GM21390 (cell line): ENCODE measurements around the gene ATF3.

Experiments
- ATAC-seq: cut with Tn5 transposase; IDR thresholded peaks from one replicate; pipeline ENCODE4 v1.9.1; 2021; ENCODE audit not compliant: unreplicated experiment

Gene ATF3

DNA sequence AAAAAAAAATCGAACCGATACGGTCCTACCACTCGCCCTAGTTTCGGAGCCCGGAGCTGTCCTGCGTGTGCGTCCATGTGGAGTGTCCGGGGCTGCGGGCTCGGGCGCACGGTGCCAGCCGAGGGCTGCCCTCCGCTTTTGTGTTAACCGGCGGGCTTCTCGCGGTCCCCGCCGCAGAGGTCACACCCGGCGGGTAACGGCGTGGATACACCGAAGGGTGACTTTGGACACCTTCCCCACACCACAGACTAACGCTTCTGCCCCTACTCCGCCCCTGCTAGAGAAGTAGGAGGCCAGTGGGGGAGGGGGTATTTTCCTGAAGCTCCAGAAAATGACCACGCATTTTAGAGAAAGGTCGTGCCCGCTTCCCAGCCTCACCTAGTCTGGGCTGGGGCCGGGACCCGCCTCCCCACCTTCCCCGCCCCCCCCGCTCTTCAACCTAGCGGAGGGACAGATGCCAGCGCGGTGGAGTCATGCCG is 609 bp upstream of the ATF3 start:
- no peak for ATAC-seq

DNA sequence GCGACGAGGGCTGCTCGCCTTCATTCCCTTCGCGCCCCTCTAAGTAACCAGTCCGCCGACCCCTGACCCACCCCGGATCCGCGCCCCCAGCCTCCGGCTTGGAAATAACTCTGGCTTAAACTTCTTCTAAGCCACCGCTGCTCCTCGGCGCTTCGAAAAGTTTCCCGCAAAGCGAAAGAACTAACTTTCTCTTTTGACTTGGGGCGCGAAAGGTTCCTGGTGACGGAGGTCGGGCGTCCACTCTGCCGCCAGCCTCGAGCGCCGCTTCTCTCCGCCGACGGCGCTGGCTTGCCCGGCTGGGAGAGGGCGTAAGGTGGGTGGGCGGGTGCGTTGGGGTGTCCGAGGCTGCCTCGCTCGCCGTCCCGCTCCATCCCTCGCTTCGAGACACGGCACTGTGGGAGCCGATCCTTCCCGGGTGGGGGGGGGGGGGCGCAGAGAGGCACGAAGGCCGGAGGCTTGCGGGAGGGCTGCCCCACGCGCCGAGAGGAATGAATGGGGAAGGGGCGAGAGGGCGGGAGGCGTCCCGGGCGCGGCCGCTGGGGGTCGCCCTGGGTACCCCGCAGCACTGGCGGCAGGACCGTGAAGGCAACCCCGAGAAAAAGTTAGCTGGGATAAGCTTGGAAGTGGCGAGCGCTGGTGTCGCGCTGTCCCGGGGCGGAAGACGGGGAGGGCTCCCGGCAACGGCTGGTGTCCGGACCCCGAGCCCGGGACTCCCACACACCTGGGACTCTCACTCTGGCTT is 569 bp downstream of the ATF3 start:
- ATAC-seq = peak; percentile 14

DNA sequence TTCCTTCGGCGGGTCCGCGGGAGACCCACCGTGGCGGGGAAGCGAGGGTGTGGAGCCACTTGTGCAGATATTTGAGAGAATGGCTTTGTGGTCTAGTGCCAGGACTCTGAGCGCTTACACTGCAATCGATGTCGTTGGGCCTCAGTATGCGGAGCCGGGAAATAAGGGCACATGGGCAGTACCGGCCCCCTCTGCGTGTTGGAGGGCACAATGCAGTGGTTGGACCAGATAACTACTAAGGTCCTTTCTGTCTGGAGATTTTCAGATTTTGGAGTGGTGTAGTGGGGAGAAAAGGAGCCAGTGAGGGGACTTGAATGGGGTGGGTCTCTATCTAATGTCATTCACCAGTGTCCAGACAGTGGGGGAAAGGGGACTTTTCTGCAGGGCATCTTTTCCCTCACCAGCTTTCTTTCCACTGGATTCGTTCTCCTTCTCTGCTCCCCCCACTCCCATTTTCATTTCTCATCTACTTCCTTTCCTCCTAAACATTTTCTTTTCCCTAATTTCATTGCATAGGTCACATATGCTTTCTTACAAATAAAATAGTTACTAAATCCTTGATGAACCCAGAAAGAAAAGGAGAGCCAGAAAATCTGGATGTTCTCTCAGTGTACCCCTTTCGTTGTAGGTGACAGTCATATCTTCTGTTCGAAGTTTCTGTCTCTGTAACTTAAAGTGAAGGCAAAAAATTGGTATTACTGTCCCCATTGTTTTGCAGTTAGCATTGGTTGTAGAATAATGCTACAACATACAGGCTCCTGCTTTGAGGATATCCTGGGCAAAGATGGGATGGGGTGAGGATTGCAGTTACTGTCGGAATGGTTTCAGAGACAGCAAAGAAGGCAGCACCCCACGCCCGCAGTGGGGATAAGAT is 1.4 kb downstream of the ATF3 start:
- no peak for ATAC-seq

DNA sequence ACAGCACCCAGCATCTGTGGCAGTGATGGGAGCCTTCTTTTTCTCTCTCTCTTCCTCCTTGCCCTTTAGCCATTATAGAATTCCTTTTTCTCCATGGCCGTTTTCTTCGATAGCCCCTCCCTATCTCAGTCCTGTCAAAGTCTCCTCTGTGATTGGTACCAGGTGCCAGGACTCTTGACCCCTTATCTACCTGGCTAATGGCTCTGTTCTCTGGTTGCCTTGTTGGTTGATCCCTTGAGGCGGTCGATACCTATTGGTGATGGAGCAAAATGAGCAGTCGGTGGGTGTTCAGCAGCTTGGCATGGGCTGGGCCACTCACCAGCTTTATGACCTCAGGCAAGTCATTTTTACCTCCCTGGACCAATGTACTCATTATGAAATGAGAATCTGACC is 2.0 kb downstream of the ATF3 start:
- no peak for ATAC-seq

DNA sequence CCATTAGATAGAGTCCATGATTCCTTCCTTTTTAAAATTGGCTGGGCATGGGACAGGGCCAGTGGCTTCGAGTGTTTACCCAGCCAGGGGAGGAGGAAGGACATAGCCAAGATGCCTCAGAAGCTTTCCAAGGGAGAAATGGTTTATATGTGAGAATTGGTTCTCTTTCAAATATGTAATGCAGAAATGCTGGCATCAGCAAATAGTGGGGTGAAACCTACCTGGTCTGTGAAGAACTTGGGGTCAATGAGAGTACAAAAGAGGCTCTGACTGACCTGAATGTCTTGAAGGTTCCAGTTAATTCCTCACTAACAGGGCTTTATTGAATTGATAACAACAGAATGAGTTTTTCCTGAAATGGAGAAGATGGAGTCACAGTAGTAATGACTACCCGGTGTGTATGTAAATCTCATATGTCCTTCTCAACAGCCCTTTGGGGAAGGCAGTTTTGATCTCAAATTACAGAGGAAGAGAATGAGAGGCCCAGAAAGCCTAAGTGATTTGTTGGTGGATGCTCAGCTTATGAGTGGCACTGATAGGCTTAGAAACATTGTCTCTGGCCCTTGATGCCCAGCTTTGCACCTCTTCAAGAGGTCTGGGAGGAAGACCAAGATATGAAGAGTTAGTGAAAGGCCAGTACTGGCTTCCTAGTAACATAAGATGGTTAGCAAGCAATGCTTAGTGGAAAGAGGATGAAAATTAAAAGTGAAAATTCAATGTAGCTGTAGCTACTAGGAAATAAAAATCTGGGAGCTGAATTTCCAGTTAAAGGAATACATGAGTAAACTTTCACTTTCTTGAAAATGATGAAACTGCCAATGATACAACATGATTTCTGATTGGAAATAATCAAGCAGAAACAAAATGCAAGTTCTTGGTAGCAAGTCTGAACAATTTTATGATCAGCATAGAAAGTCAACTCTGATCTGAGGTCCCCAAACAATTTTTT is 2.7 kb downstream of the ATF3 start:
- ATAC-seq = no peak

DNA sequence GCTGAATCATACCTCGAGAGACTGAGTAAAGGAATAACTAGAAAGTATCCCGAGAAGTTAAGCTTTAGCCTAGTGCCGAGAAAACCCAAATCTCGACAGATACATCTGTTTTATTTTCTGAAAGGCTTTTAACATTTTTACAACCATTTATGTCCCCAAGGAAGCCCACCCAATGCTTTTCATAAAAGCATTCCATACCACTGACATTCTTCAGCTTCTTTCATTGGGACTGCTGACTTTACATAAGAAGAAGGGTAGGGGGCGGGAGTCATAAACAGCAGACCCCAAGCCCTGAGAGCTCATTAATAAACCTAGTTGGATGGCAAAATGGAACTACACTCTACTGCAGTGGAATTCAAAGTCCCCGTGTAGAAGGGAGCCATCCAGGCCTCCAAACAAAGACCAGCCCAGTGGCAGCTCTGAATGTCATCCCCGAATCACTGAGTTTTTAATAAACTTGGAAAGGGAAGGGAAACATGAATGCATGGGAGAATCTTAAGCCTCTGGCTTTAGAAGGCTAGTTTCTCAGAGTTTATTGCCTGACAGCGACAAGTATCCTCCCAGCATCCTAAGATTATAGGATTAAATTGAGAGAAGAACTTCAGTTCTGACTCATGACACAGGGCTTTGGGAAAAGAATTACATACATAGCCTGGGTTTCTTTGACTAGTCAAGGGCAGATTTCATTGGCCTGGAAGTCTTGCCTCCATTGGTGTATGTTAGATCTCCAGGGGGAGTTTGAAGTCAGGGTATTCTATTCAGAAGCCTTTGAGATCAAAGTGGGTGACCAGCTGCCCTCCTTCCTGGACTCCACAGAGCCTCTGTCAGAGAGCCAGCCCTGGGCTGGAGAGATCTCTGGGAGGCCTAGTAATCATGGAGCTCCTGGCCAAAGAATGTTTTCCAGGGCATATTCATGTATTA is 3.7 kb downstream of the ATF3 start:
- ATAC-seq = no peak

DNA sequence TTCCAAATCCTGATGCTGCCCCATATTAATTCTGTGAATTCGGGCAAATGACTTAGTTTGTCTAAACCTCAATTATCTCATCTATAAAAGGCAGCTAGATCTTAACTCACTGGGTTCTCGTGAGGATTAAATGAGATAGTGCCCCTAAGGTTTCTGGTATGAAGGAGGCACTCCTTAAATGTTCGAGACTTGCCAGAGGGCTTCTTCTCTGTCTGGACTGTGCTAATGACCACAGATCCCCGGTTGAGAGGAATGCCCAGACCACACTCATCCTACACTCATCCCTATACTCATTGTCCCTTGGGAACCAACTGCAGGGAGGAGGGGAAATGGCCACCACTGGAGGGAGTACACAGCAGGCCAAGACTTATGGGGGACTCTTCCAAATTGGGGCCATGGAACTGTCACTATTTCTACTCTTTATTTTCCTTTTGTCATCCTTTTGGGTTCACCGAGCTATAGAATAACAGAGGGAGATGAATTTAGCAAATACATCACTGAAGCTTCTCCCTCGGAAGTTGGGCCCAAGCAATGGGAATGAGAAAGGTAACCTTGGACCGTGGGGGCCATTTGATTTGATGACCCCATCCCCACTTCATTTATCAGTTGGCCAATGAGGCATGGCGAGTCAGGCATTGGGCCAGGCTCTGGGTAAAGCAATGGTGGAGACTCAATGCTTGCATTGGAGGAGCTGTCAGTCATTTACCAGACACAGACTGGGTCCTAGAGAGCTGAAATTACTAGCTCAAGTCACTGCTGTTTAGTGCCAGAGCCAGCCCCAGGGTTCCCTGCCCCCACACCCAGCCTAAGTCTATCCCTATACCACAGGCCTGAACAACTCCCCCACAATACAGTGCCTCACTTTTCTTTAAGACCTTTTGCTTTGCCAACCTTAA is 5.1 kb downstream of the ATF3 start:
- ATAC-seq = no peak

DNA sequence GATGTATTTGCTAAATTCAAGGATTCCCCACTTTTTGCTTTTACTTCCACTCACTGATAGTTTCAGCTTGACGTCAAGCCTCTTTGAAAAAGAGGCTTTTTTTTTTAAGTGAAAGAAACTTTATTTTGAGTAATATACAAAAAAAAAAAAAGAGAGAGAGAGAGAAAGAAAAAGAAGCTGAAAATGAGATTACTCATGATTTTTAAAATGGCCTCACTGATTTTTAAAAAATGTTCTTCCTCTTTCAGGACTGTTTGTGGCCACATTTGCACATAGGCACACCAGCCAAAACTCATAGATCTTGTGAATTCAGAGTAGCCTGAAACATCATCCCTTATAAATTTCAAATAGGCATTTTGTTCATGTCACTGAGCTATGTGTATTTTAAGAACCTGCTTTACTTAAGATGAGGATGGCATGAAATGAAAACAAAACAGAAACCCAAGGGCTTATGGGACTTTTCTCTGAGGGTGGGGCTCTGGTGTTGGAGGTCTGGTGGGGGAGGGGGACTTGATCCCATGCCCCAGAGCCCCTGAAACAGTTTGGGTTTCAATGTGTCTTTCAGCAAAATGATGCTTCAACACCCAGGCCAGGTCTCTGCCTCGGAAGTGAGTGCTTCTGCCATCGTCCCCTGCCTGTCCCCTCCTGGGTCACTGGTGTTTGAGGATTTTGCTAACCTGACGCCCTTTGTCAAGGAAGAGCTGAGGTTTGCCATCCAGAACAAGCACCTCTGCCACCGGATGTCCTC is 6.1 kb downstream of the ATF3 start:
- no peak for ATAC-seq

DNA sequence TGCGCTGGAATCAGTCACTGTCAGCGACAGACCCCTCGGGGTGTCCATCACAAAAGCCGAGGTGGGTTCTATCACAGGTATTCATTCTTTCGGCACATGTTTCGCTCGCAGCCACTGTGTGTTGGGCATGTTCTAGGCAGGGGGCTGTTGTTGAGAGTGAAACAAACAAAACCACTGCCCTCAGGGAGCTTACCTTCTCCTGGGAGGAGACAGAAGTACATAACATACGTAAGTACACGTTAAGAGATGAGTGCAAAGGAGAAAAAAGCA is 6.6 kb downstream of the ATF3 start:
- ATAC-seq = no peak

DNA sequence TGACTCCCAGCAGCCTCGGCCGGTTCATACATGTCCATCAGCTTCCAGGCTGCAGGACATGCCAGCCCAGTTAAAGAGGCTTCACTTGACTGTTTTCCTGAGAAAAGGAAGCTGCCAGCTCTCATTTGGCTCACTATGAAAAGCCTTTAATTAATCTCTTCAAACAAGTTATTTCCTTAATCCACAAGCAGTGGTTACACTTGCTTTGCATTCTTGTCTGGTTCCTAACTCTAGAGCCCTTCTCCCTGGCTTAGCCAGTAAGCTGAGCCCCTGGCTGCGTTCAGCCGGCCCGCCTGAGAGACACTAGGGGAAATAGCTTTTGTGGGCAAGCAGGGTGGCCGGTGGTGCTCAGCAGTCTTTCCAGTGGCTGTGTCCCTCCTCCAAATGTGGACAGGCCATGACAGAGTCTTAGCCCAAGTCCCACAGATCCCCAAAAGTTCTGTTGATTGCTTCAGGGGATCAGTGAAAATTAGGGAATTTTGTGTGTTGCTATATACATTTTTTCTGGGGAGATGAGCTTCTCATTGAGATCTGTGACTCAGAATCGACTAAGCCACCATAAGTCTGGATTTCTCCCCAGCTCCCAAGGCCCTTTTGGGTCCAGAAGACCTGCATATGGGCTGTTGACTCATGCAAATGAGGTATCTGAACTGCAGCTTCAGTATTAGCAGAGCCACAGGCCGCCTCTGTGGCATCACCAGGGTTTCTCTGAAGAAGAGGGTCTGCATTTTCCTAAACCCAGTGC is 10.1 kb downstream of the ATF3 start:
- ATAC-seq = no peak

DNA sequence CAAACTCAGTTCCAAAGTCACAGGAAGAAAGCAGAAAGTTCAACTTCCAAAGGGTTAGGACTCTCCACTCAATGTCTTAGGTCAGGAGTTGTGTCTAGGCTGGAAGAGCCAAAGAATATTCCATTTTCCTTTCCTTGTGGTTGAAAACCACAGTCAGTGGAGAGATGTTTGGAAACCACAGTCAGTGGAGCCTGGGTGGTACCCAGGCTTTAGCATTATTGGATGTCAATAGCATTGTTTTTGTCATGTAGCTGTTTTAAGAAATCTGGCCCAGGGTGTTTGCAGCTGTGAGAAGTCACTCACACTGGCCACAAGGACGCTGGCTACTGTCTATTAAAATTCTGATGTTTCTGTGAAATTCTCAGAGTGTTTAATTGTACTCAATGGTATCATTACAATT is 11.7 kb downstream of the ATF3 start:
- no peak for ATAC-seq

DNA sequence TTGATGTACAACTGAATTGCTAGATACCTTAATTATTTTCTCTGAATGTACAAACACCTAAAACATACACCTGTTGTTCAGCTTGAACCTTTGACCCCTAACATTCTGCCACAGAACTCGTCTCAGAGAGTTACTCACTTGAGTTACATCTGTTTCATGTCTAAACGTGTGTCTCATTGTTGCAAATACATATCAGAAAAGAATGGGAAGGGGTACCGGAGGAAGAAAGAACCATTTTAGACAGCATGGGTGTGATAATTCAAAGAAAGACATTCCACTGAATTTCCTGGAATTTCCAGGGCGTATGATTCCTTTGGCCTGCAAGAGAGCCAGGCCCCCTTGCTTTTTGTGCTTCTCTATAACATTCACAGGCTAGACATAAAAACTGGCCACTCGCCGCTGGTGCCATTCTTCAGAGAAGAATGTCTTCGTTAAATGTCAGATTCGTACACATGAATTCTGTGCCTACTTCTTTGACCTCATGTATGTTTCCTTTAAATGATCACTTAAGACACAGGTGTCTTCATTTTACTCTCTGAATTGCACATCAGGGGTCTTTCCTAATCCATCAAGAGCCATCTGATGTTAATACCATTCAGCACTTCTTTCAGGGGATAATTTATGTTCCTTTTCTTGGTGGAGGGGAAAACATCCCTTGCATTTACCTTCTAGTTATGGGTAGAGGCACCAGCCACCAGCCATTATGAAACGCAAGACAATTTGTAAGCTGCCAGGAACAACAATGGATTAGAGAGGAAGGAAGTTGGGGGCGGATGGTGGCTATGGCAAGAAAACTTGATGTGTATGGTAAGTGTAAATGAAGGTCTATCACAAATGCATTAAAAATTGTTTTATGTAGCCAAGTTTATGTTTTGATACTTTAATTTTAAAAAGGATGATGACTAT is 12.7 kb downstream of the ATF3 start:
- no peak for ATAC-seq

DNA sequence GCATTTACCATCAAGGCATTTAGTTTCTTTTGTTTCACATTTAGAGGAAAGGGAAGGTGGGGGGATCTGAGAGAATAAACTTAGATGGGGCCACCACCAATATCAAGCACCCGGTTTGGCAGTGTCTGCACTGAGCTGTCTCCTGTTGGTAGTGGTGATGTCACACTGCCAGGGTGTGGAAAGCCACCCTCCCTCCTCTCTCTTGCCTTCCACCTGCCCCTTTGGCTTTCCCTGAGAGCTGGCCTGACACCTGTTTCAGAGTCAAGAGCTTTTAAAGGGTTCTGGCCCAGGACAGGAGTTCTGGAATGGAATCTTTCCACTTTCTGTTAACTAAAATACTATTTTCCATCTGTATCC is 13.4 kb downstream of the ATF3 start:
- no peak for ATAC-seq

DNA sequence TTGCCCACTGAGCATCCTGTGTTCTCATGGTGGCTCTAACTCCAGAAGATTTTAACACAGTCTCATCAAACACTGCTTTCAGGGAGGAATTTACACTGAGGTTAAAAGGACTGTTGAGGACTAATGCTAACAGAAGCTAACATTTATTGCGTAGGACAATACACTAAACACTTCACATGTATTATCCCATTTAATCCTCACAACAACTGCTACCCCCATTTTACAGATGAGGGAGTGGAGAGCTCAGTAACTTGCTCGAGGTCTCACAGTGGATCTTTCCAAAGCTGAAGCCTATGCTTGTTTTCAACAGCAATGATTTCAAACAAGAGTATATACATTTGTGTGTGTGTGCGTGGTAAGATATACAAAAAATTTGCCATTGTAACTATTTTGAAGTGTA is 13.9 kb downstream of the ATF3 start:
- ATAC-seq = no peak

DNA sequence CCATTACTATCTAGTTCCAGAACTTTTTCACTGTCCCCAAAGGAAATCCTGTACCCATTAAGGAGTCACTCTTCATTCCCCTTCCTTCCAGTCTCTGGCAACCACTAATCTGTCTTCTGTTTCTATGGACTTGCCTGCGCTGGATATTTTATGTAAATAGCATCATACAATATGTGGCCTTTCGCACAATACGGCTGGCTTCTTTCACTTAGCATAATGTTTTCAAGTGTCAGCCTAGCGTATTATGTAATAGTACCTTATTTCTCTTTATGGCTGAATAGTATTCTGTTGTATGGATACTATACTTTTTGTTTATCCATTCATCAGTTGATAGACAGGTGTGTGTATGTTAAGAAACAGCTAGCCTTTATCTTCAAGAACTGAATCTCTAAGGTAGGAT is 14.3 kb downstream of the ATF3 start:
- ATAC-seq = no peak

DNA sequence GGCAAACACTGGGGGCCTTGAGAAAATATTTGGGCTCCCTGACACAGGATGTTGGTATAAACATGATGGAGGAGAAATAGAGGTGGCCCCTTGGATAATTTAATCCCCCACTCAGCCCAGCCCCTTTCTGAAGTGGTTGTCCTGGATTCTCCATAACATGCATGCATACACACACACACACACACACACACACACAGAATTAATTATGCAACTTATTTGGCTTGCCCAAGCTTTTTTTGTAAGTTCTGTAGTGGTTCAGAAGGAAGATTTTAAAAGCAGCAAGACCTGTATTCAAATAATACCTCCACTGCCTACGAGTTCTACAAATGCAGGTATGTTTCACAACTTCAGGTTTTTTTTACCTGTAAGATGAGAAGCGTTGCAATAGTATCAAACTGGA is 15.0 kb downstream of the ATF3 start:
- no peak for ATAC-seq

DNA sequence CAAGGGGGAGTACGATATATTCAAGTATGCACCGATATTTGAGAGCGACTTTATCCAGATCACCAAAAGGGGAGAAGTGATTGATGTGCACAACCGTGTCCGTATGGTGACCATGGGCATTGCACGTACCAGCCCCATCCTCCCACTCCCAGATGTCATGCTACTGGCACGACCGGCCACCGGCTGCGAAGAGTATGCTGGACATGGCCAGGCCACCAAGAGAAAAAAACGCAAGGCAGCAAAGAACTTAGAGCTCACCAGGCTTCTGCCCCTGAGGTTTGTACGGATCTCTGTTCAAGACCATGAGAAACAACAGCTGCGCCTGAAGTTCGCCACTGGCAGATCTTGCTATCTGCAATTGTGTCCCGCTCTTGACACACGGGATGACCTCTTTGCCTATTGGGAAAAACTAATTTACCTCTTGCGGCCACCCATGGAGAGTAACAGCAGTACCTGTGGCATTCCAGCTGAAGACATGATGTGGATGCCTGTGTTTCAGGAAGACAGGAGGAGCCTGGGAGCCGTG is 16.5 kb downstream of the ATF3 start:
- no peak for ATAC-seq
